Tibial artery (tissue), 4 donors: Measurements from ENCODE around the gene TKT.
"Not testable (repeated sequence)": the region's sequence is repeated elsewhere in the genome, so short reads cannot be mapped to it uniquely, and the experiment has no call there.

Experiments
- DNase-seq, 2 donors: peaks; one replicate each; pipeline ENCODE4 v3.0.0-alpha.2; 2019
- H3K27ac ChIP-seq, 2 donors: fragments of 200-600 bp; sonication (generic) in 1 of 2; 1 replicate in 1 of 2; 2 replicates in 1 of 2; pipeline ENCODE4 v1.5.1; 2018 to 2019; ENCODE audit warnings: mild to moderate bottlenecking in 1 of 2
- H3K27me3 ChIP-seq, 2 donors: fragments of 200-600 bp; sonication (generic) in 1 of 2; one replicate each; pipeline versions ENCODE4 v1.5.1 to v1.6.0; 2016 to 2019
- H3K36me3 ChIP-seq, 3 donors: fragments of 200-600 bp; sonication (generic) in 2 of 3; one replicate each; pipeline ENCODE4 v1.5.1; 2016 to 2019; ENCODE audit warnings: mild to moderate bottlenecking in 2 of 3
- H3K4me1 ChIP-seq, 4 donors: fragments of 200-600 bp; sonication (generic) in 2 of 4; 1 replicate in 3 of 4; 2 replicates in 1 of 4; pipeline ENCODE4 v1.5.1; 2016 to 2019
- H3K4me3 ChIP-seq, 2 donors: fragments of 200-600 bp; sonication (generic) in 1 of 2; 1 replicate in 1 of 2; 2 replicates in 1 of 2; pipeline ENCODE4 v1.5.1; 2018 to 2019; ENCODE audit warnings: mild to moderate bottlenecking in 2 of 2
- H3K9me3 ChIP-seq, 3 donors: fragments of 200-600 bp; sonication (generic) in 1 of 3; one replicate each; pipeline ENCODE4 v1.5.1; 2016 to 2019
- intact Hi-C: fragments of 100-400 bp; cut with DNase I; formaldehyde crosslinking; loops from one replicate; pipeline ENCODE4 v1.15.0; 2023; ENCODE audit warnings: low total_unique reads
- TF ChIP-seq, protein P1 (sequence below), 2 experiments: fragments of 200-600 bp in 1 of 2; fragments of 450-650 bp in 1 of 2; IDR thresholded peaks; one replicate each; pipeline ENCODE4 v1.5.1; 2017 to 2019; ENCODE audit warnings: antibody characterized with exemption in 2 of 2, mild to moderate bottlenecking in 1 of 2, moderate library complexity in 1 of 2

TKT gene, protein sequence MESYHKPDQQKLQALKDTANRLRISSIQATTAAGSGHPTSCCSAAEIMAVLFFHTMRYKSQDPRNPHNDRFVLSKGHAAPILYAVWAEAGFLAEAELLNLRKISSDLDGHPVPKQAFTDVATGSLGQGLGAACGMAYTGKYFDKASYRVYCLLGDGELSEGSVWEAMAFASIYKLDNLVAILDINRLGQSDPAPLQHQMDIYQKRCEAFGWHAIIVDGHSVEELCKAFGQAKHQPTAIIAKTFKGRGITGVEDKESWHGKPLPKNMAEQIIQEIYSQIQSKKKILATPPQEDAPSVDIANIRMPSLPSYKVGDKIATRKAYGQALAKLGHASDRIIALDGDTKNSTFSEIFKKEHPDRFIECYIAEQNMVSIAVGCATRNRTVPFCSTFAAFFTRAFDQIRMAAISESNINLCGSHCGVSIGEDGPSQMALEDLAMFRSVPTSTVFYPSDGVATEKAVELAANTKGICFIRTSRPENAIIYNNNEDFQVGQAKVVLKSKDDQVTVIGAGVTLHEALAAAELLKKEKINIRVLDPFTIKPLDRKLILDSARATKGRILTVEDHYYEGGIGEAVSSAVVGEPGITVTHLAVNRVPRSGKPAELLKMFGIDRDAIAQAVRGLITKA

DNA sequence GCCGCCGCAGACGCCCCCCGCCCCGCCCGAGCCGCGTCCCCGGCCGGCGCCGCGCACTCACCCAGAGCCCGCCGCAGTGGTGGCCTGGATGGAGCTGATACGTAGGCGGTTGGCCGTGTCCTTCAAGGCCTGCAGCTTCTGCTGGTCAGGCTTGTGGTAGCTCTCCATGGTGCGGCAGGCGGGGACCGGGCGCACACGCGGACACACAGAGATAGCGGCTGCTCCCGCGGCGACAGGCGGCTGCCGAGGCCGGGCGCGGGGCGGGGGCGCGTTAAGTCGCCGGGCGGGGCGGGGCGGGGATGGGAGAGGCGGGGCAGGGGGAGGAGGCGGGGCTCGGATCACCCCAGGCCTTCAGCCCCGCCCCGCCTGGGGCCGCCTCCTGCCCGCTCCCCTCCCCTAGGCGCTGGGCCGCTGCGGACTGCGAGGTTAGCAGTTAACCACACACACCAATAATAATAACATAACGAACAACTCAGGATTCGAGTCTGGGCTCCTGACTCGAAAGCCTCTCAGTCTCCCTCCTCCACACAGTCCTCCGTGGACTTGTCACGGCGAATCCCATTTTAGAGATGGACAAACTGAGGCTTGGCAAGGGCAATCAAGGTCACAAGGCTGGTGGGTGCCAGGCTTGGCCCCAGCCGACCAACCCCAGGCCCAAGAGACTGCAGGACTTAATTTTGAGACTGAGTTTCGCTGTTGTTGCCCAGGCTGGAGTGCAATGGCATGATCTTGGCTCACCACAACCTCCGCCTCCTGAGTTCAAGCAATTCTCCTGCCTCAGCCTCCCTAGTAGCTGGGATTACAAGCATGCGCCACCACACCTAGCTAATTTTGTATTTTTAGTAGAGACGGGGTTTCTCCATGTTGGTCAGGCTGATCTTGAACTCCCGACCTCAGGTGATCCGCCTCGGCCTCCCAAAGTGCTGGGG is at the start of gene TKT:
Gene TKT, minus strand, starts transcription at position 248 of the 929 bp plus-strand sequence. Its CDS starts 80 bp downstream, at position 168.
- Histone ChIP-seq H3K4me1 (peaks cover 0 to 42% (median 35%) of the 10 kb centered on the region in 4 donors), H3K4me3 (peak within 1 kb of the TSS; percentile 68 to 99), H3K27ac (peak within 1 kb of the TSS; percentile 76 to 85), H3K36me3 (no peaks in the 10 kb centered on the region), H3K27me3 (no peaks in the 10 kb centered on the region), H3K9me3 (no peaks in the 10 kb centered on the region)
- intact Hi-C loops, result no loop called here
- TF ChIP-seq, protein P1, sequence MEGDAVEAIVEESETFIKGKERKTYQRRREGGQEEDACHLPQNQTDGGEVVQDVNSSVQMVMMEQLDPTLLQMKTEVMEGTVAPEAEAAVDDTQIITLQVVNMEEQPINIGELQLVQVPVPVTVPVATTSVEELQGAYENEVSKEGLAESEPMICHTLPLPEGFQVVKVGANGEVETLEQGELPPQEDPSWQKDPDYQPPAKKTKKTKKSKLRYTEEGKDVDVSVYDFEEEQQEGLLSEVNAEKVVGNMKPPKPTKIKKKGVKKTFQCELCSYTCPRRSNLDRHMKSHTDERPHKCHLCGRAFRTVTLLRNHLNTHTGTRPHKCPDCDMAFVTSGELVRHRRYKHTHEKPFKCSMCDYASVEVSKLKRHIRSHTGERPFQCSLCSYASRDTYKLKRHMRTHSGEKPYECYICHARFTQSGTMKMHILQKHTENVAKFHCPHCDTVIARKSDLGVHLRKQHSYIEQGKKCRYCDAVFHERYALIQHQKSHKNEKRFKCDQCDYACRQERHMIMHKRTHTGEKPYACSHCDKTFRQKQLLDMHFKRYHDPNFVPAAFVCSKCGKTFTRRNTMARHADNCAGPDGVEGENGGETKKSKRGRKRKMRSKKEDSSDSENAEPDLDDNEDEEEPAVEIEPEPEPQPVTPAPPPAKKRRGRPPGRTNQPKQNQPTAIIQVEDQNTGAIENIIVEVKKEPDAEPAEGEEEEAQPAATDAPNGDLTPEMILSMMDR (IDR thresholded peaks at IDR 0.05), result no peak
- peak; percentile 85 to 91 for DNase-seq

DNA sequence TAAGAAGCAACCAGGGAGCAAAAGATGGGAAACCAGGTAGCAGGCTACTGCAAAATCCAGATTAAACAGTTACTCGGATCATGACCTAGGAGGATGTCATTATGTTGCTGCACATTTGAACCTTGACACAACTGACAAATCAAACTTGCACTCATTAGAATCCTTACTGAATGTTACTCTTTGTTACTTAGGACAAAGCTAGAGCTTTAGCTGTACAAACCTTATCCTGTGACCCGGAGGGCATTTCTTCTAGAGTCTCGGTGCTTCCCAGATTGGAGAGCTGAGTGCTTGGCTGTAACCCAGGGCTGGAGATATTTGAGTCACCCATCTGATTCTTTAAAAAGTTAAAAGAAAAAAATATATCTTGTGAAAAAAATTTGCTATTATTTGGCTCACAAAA is 48.1 kb upstream of the TKT start:
- Histone ChIP-seq H3K4me3 (no peak overlapping the region), H3K27ac (peak overlapping the region in 1 of 2 donors; percentile 12), H3K4me1 (peaks cover 0 to 20% (median 3%) of the 10 kb centered on the region in 4 donors), H3K36me3 (peaks cover 28 to 53% (median 37%) of the 10 kb centered on the region in 3 donors), H3K27me3 (no peaks in the 10 kb centered on the region), H3K9me3 (no peaks in the 10 kb centered on the region)
- no peak for DNase-seq
- TF ChIP-seq, protein P1 (IDR thresholded peaks at IDR 0.05), result no peak
- intact Hi-C loops, result loop anchor here (5.0 kb wide), 1 partner anchor 403 kb away; no protein-coding TSS in a partner anchor

DNA sequence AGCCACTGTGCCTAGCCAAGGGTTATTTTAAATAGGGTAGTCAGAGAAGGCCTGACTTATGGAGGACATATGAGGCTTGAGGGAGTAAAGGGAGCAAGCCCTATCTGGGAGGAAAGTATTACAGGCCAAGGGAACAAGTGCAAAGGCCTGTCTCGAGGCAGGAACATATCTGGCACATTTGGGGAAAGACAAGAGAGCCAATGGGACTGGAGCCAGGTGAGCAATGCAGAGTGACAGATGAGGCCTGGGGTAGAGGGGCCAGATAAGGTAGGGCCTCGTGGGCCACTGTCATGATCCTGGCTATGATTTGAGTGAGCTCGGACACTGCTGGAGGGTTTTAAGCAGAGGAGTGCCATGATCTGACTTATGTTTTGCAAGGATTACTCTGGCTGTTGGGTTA is 47.7 kb upstream of the TKT start:
- DNase-seq, result no peak
- peak overlapping the region in 1 of 2 donors; percentile 12 for H3K27ac ChIP-seq
- H3K4me1 ChIP-seq, result peaks cover 0 to 20% (median 3%) of the 10 kb centered on the region in 4 donors
- intact Hi-C loops, result loop anchor here (5.0 kb wide), 1 partner anchor 404 kb away; no protein-coding TSS in a partner anchor
- TF ChIP-seq, protein P1 (IDR thresholded peaks at IDR 0.05), result no peak
- H3K9me3 ChIP-seq, result no peaks in the 10 kb centered on the region
- peaks cover 24 to 53% (median 33%) of the 10 kb centered on the region in 3 donors for H3K36me3 ChIP-seq
- H3K27me3 ChIP-seq, result no peaks in the 10 kb centered on the region
- H3K4me3 ChIP-seq, result no peak overlapping the region

DNA sequence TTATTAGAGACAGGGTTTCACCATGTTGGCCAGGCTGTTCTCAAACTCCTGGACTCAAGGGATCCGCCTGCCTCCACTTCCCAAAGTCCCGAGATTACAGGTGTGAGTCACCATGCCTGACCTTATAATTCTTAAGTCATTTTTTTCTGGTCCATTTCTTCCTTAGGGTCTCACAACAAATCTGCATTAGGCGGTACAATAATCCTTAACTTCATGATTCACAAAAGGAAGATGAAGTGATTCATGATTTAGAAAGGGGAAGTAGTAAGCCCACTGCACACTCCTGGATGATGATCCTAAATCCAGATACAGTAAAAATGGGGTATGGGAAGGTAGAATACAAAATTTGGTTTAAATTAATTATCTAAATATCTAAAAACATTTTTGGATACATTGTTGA is 45.0 kb upstream of the TKT start:
- Histone ChIP-seq H3K4me1 (peaks cover 0 to 15% (median 3%) of the 10 kb centered on the region in 4 donors), H3K9me3 (no peaks in the 10 kb centered on the region), H3K27me3 (no peaks in the 10 kb centered on the region), H3K36me3 (peaks cover 20 to 63% (median 23%) of the 10 kb centered on the region in 3 donors), H3K4me3 (no peak overlapping the region), H3K27ac (no peak overlapping the region)
- no peak for DNase-seq
- intact Hi-C loops, result loop anchor here (5.0 kb wide), 1 partner anchor 406 kb away; no protein-coding TSS in a partner anchor
- TF ChIP-seq, protein P1 (IDR thresholded peaks at IDR 0.05), result no peak

DNA sequence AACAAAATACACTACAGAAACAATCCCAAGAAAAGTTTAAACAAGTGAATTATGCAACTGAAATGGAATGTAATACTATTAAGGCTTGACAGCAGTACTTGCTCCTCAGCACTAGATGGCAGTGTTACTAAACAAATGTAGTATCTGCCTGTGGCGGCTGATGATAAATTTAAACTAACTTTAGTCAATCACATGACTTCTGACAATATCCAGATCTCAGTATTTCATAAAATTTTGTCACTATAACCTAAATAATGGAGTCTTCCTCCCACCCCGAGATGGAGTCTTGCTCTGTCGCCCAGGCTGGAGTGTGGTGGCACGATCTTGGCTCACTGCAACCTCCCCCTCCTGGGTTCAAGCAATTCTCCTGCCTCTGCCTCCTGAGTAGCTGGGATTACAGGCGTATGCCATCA is 43.8 kb upstream of the TKT start:
- H3K9me3 ChIP-seq, DNase-seq, H3K27me3 ChIP-seq, H3K4me3 ChIP-seq: not testable (repeated sequence)
- Histone ChIP-seq H3K36me3 (peaks cover 20 to 75% (median 23%) of the 10 kb centered on the region in 3 donors), H3K27ac (peak overlapping the region; percentile 53 to 57), H3K4me1 (peaks cover 0 to 12% (median 3%) of the 10 kb centered on the region in 4 donors)
- intact Hi-C loops, result loop anchor here (5.0 kb wide), 1 partner anchor 408 kb away; no protein-coding TSS in a partner anchor
- TF ChIP-seq, protein P1 (IDR thresholded peaks at IDR 0.05), result peak; percentile 86 to 88
